ENCODE data around the gene TRIM59.

TRIM59 gene

DNA sequence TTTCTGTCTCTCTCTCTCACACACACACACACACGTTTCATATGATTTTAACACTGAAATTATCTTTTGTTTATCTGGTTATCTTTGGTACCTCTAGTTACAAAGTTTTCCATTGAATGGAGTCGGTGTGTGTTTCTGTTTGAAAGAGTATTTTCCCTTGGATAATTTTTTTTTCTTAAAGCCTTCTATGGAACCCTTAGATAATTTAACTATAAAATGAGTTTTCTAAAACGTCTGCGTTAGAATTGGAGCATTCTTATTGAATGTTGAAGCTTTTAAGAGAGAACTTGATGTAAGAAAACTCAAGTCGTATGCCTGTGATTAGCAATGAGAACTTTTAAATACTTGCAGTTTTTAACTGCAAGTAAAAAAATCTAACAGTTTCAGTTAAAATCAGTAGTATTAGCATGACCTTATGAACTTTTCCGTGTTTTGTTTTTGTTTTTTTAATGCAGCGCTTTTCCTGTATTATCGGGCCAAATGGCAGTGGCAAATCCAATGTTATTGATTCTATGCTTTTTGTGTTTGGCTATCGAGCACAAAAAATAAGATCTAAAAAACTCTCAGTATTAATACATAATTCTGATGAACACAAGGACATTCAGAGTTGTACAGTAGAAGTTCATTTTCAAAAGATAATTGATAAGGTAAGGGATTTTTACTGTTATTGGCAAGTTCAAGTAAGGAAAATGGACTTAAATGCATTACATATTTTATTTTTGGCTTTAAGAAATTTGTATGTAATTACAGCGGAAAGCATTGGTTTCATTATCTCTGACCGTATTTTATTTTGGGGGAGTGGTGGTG lies 47.2 kb downstream of the TRIM59 start:
- no peak for DNase-seq

DNA sequence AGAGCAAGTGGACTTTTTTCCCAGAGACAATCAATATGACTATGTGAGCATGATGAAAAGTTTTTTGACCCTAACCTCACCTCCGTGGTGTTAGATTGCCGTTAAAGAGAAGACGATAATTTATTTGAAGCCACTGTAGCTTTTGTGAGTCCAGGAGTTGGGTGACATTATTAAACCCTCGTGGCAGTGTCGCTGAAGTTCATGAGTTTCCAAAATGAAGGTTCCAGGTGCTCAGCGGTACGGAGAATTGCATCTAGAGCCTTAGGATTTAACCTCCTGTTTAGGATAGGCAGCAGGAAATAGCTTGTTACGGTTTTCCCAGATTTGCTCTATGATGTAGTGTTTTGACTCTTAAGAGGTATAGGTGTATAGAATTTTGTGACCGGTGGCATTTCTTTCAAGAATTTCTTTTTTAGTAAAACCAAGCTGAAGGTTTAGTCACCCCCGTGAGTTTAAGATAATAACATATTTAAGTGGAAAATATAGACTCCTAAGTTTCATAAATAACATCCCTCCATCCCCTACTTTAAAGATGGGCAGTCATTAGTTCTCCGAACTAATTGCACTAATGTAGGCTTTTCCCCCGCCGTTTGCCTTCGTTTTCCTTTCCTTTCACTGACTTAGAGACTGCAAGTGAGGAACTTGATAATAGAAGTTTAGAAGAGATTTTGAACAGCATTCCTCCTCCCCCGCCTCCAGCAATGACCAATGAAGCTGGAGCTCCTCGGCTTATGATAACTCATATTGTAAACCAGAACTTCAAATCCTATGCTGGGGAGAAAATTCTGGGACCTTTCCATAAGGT lies 48.1 kb downstream of the TRIM59 start:
- peak; percentile 41 for DNase-seq

DNA sequence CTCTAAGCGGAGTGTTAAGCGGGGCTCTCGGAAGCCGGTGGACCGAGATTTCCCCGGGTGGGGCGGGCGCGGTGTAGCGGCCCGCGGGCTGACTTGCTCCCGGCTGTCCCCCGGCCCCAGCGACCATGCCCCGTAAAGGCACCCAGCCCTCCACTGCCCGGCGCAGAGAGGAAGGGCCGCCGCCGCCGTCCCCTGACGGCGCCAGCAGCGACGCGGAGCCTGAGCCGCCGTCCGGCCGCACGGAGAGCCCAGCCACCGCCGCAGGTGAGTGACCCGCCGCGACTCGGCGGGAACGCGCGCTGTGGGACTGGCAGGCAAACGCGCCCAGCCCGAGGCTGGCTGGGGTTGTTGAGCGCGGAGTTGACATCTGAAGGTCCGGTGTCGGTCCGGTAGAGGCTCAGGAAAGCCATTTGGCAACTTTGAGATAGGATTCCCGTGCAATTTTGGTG lies 48.9 kb downstream of the TRIM59 start:
- DNase-seq = no peak

DNA sequence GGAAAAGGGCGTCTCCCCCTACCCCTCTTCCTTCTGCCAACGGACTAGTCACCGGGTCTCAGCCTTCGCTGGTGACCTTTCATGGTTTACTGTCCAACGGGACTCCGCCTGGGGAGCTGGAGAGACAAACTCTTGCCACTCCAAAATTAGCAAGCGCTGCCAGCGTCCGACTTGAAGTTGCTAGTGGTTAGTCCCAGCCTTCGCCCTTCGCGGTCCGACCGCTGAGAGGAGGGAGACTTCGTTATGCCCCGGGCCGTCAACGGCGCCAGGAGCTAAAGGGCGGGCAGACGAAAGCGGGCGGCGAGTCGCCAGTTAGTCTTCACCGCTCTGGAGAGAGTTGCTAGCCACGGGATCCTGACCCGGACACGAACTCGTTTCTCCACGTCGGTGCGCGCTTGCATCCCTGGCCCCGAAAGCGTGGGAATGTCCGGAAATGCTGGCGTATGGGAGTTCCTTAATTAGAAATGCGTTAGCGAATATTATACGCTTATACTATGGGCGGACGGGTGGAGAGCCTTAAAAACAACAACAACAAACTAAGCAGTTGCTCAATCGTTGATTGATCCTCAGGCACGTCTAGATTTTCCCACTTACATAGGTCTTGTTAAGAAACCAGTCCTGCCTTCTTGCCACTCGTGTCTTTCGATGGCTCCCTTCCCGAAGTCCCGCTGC lies 49.4 kb downstream of the TRIM59 start:
- peak; percentile 61 for DNase-seq

DNA sequence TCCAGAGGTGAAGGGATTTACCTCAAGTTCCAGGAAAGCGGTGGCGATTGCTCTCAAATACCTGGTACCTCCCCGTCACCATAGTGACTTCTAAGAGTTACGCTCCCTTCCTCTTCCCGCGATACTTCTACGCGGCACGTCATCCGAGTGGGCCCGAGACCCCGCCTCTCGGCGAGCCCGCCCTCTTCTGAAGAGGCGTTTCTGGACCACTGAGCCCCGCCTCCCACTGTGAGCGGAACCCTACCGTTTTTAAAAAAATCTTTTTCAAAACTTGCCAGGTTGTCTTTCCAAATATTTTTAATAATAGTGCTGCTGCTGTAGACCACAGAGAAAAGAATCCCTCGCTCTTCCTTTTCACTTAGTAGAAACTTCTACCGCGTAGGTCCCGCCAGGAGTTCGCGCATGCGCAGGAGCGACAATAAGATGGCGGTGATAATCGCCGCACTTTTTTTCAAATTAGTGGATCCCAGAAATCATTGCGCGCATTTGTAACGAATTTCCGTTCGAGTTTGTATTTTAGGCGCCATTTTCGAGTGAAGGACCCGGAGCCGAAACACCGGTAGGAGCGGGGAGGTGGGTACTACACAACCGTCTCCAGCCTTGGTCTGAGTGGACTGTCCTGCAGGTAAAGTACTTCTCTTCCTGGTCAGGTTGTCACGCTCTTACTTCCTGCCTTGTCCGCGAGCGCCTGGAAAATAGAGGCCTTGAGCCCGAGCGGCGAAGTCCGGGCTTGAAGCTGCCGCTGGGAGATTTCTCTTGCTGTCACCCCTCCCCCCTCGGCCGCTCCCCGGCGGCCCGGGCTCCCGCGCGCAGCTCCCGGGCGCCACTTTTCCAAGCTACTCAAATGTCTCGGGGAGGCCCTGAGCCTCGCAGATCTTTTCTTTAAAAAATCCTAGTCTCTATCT lies 50.2 kb downstream of the TRIM59 start, which contains the start of the genes IFT80 and SMC4:
TSS of gene IFT80 (minus strand) at position 101 of the 905 bp plus-strand sequence. CDS start 14,625 bp downstream, outside the sequence.
TSS of gene SMC4 (plus strand) at position 526 of the 905 bp plus-strand sequence. CDS start 1,177 bp downstream, outside the sequence.
- DNase-seq = peak; percentile 98

DNA sequence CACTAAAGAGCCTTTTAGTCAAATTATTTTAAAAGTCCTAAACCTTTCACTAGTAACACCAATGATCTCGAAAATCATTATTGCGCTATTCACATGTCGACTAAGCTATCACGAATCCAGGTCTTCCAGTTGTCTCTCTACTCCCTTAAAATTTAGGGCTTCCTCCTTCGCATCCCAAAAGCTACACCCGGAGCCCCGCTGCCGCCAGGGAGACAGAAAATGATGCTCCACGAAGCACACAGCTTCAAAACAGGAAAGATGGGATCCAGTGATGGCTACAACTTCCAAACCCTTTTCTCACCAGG lies 50.8 kb downstream of the TRIM59 start:
- no peak for DNase-seq

DNA sequence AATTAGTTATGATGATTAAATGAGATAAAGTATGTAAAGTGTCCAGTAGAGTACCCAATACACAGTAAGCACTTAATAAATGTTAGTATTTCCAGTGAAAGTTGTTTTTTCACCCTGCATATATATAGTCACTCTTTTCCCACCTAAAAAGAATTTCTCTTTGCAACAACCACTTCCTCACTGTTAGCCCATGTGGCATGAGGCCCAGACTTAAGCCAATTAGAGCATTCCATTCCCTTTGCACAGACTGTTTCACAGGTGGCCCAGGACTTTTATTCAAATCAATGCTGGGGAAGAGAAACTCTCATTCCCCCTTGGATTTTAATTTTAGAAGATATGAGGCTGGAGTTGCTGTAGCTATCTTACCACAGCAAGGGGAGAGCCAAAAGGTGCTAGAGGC lies 54.3 kb downstream of the TRIM59 start:
- no peak for DNase-seq

DNA sequence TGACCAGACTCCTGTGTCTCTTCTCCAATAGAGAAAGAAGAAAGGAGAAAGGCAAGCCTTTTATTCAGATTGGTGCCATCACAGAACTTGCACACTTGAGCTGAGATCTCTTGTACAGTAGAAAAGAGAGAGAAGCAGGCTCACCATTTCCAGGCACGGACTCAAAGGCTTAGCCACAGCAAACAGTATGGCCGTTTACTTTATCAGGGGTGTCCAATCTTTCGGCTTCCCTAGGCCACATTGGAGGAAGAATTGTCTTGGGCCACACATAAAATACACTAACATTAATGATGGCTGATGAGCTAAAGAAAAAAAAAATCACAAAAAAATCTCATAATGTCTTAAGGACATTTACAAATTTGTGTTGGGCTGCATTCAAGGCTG lies 55.6 kb downstream of the TRIM59 start:
- DNase-seq = no peak

DNA sequence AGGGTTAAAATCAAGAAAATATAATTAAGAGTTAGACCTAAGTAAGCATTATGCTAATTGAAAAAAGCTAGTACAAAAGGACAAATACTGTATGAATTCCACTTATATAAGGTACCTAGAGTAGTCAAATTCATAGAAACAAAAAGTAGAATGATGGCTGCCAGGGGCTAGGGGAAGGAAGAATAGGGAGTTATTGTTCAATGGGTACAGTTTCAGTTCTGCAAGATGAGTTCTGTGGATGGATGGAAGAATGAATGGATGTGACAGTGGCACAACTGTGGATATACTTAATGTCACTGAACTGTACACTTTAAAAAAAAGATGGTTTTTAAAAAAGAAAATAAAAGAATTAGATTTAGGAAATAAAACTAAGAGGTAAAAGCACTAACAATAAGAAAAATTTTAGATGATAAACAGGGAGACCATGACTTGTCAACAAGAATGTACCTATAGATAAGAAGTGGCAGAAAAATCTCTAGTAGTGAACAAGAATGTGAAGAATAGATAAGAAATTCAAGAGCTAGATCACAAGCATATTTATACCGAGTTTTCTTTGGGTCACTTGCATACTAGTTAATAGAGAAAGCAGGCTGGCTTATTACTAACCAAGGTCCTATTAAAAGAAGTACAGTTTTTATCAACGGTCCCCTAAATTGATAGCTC lies 56.1 kb downstream of the TRIM59 start:
- no peak for DNase-seq

DNA sequence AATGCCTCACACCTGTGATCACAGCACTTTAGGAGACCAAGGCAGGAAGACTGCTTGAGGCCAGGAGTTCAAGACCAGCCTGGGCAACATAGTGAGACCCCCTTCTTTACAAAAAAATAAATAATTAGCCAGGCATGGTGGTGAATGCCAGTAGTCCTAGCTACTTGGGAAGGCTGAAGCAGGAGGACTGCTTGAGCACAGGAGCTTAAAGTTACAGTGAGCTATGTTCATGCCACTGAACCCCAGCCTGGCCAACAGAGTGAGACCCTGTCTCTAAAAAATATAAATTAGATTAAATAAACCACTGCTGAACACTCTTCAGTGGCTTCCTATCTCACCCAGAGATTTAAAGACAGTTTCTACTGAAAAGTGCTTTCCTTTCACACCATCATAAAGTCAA lies 56.8 kb downstream of the TRIM59 start:
- no peak for DNase-seq

DNA sequence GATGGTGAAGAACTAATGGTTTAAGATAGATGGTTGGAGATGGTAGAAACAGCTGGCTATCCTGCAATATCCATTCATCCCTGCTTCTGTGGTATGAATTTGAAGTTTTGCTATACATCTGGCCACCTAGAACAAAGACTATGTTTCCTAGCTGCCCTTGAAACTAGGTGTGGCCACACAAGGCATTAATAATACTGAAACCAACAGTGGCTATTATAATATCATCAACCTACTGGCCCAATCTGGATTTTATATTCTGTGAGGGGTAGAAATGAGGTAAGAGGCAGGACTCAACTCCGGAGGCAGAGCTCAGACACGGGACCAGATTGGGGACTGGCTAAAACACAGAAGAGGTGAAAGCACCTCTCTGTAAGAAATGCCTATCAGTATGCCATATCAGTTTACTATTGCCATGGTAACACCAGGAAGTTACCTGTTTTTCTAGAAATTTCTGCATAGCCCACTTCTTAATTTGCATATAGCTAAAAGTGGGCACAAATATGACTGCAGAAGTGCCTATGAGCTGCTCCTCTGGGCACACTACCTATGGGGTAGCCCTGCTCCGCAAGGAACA lies 58.9 kb downstream of the TRIM59 start:
- DNase-seq = no peak
